ENCODE results near the gene KRTAP10-6.
A peak's percentile ranks its signal among the peaks of the same experiment; 100 is the strongest.
"Not testable (repeated sequence)": the region's sequence is repeated elsewhere in the genome, so short reads cannot be mapped to it uniquely, and the experiment has no call there.

KRTAP10-6 gene

GRCh38 chr21:44616591-44616926 is 24.3 kb upstream of the KRTAP10-6 start:
- DNase-seq, result no peak

GRCh38 chr21:44615911-44616590 is 23.7 kb upstream of the KRTAP10-6 start:
- DNase-seq, result no peak

- no peak for DNase-seq
Observed at GRCh38 chr21:44615466-44615865, 23.2 kb upstream of the KRTAP10-6 start.

GRCh38 chr21:44614961-44615391 is 22.7 kb upstream of the KRTAP10-6 start:
- no peak for DNase-seq

GRCh38 chr21:44614161-44614631 is 21.9 kb upstream of the KRTAP10-6 start:
- DNase-seq, result no peak

GRCh38 chr21:44613386-44614155 is 21.3 kb upstream of the KRTAP10-6 start:
- DNase-seq, result no peak

GRCh38 chr21:44612669-44613229 is 20.4 kb upstream of the KRTAP10-6 start:
- DNase-seq, result no peak

- DNase-seq, result no peak
Observed at GRCh38 chr21:44612029-44612486, 19.8 kb upstream of the KRTAP10-6 start, which contains the start of gene KRTAP10-8. TSS of gene KRTAP10-8 (plus strand) at chr21:44612079. CDS start at chr21:44612101, 22 bp downstream.

- DNase-seq, result no peak
Observed at GRCh38 chr21:44611551-44611950, 19.2 kb upstream of the KRTAP10-6 start.

- DNase-seq, result not testable (repeated sequence)
Observed at GRCh38 chr21:44610157-44610843, 18.0 kb upstream of the KRTAP10-6 start.

- no peak for DNase-seq
Observed at GRCh38 chr21:44609193-44609592, 16.9 kb upstream of the KRTAP10-6 start.

GRCh38 chr21:44606495-44606894 is 14.2 kb upstream of the KRTAP10-6 start:
- no peak for DNase-seq

- no peak for DNase-seq
Observed at GRCh38 chr21:44603911-44604310, 11.6 kb upstream of the KRTAP10-6 start.

- DNase-seq, result no peak
Observed at GRCh38 chr21:44603109-44603875, 11.0 kb upstream of the KRTAP10-6 start.

GRCh38 chr21:44602463-44602850 is 10.2 kb upstream of the KRTAP10-6 start:
- peak in 1 of 3 donors; percentile 8 for DNase-seq

GRCh38 chr21:44601596-44602462 is 9.5 kb upstream of the KRTAP10-6 start:
- no peak for DNase-seq

- DNase-seq, result not testable (repeated sequence)
Observed at GRCh38 chr21:44601091-44601490, 8.8 kb upstream of the KRTAP10-6 start.

GRCh38 chr21:44600118-44600978 is 8.0 kb upstream of the KRTAP10-6 start, which contains the start of gene KRTAP10-7:
TSS of gene KRTAP10-7 (plus strand) at chr21:44600597. CDS start at chr21:44600622, 25 bp downstream.
- not testable (repeated sequence) for DNase-seq

- DNase-seq, result no peak
Observed at GRCh38 chr21:44599264-44600029, 7.1 kb upstream of the KRTAP10-6 start.
